HFFc6 (cell line): ENCODE results near the gene OTOA. TPM values are rescaled to one million over a fixed set of nuclear protein-coding genes. Genes with fewer than 3 reads are reported as not detected.
"Not testable (repeated sequence)": the region's sequence is repeated elsewhere in the genome, so short reads cannot be mapped to it uniquely, and the experiment has no call there.

ENCODE experiments used
- DNase-seq: peaks from one replicate; pipeline ENCODE4 v3.0.0-alpha.2; 2018
- H3K27ac Mint-ChIP-seq: 2 replicates; pipeline ENCODE4 v1.8.0; 2020; ENCODE audit warnings: mild to moderate bottlenecking, mixed read lengths
- H3K27me3 Mint-ChIP-seq: 2 replicates; pipeline ENCODE4 v1.8.0; 2021; ENCODE audit warnings: mild to moderate bottlenecking, moderate library complexity, mixed read lengths; ENCODE audit not compliant: insufficient read depth
- H3K36me3 Mint-ChIP-seq: 2 replicates; pipeline ENCODE4 v1.8.0; 2021; ENCODE audit warnings: low read depth, mixed read lengths
- H3K4me1 Mint-ChIP-seq: 2 replicates; pipeline ENCODE4 v1.8.0; 2020; ENCODE audit warnings: low read depth, mixed read lengths
- H3K4me3 Mint-ChIP-seq: 2 replicates; pipeline ENCODE4 v1.8.0; 2020; ENCODE audit warnings: mild to moderate bottlenecking, moderate library complexity, mixed read lengths
- H3K9me3 Mint-ChIP-seq: 2 replicates; pipeline ENCODE4 v1.8.0; 2020; ENCODE audit warnings: mild to moderate bottlenecking, mixed read lengths
- total RNA-seq, 6 experiments: library from RNA; stranded (reverse); fragmentation: NEBNext Ultra II Directional; extraction: Animal tissue kit (Norgen Biotek cat#: 25700); gene quantifications; 2 replicates in 1 of 6; 3 replicates in 5 of 6; pipeline ENCODE4 v1.2.3, GENCODE V29; 2021
- TF ChIP-seq, protein P1 (sequence below): fragments of 200-600 bp; sonication (generic); IDR thresholded peaks from 2 replicates; pipeline ENCODE4 v1.5.0; 2021; ENCODE audit warnings: antibody characterized with exemption, mild to moderate bottlenecking

OTOA gene
- total RNA-seq, 6 experiments from 2014 or later: not detected

DNA sequence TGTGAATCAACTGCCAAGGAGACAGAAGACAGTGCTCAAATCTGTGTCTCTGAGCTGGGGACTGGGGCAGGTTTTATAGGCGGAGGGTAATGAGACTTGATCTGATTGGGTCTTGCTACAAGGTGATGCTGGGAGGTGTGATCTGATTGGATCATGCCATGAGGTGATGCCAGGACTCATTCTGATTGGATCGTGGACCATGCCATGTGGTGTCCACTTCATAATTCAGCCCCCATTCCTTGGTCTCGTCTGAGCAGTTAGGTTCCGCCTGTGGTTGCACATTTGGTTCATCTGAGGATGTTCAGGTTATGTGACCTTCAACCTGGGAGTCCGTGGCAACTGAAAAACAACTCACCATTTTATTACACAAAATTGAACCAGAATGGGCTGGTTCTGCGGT lies 41.0 kb downstream of the OTOA start:
- DNase-seq: no peak
- H3K27me3 Mint-ChIP-seq: peaks cover 16% of the 10 kb centered on the region; the same call in 1 of the 2 replicates
- H3K4me3 Mint-ChIP-seq: no peak overlapping the region
- TF ChIP-seq, protein P1, sequence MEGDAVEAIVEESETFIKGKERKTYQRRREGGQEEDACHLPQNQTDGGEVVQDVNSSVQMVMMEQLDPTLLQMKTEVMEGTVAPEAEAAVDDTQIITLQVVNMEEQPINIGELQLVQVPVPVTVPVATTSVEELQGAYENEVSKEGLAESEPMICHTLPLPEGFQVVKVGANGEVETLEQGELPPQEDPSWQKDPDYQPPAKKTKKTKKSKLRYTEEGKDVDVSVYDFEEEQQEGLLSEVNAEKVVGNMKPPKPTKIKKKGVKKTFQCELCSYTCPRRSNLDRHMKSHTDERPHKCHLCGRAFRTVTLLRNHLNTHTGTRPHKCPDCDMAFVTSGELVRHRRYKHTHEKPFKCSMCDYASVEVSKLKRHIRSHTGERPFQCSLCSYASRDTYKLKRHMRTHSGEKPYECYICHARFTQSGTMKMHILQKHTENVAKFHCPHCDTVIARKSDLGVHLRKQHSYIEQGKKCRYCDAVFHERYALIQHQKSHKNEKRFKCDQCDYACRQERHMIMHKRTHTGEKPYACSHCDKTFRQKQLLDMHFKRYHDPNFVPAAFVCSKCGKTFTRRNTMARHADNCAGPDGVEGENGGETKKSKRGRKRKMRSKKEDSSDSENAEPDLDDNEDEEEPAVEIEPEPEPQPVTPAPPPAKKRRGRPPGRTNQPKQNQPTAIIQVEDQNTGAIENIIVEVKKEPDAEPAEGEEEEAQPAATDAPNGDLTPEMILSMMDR: no peak
- H3K4me1 Mint-ChIP-seq: no peaks in the 10 kb centered on the region
- H3K36me3 Mint-ChIP-seq: no peaks in the 10 kb centered on the region
- no peaks in the 10 kb centered on the region for H3K9me3 Mint-ChIP-seq
- no peak overlapping the region for H3K27ac Mint-ChIP-seq

DNA sequence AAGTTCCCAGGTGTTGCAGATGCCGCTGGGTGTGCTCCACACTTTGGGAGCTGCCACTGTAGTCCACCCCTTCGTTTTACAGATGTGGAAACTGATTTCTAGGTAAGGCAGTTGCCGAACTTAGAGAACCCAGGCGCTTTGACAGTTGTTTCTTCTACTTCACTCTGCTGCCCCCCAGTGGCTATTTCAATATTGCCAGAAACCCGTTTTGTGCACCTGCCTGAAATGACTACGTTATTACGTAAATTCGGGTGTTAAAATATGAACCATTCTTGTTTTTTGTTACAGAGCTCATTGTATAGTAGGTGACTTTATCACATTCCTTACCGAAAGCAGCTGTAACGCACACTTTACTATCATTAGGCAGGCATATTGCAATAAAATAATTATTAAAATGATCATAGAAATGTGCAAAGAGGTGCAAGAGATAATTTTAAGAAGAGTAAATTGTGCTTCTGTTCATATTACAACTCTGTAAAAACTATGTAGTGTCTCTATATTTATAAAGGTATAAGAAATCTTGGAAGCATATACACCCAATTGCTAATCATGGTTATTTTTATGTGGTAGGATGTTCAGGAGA lies 44.9 kb downstream of the OTOA start:
- no peak overlapping the region for H3K4me3 Mint-ChIP-seq
- H3K36me3 Mint-ChIP-seq: no peaks in the 10 kb centered on the region
- H3K27ac Mint-ChIP-seq: no peak overlapping the region
- TF ChIP-seq, protein P1: peak; percentile 92
- H3K4me1 Mint-ChIP-seq: no peaks in the 10 kb centered on the region
- H3K27me3 Mint-ChIP-seq: peaks cover 15% of the 10 kb centered on the region
- peak; percentile 45 for DNase-seq
- H3K9me3 Mint-ChIP-seq: no peaks in the 10 kb centered on the region

DNA sequence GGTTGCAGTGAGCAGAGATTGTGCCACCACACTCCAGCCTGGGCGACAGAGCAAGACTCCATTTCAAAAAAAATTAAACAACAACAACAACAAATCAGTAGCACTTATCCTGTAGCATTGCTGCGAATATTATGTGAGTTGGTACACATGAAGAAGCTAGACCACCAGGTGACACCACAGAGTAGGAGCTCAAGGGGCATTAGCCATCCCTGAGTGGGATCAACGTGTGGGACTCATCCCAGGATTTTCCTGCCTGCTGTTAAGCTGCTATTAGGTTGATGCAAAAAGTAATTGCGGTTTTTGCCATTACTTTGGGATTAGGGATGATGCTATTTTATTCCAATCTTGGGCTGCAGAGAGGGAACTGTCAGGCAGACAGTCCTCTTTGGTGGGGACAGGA lies 47.2 kb downstream of the OTOA start:
- H3K36me3 Mint-ChIP-seq: no peaks in the 10 kb centered on the region
- no peaks in the 10 kb centered on the region for H3K9me3 Mint-ChIP-seq
- no peaks in the 10 kb centered on the region for H3K4me1 Mint-ChIP-seq
- no peak overlapping the region for H3K27ac Mint-ChIP-seq
- no peak for DNase-seq
- no peak overlapping the region for H3K4me3 Mint-ChIP-seq
- peaks cover 21% of the 10 kb centered on the region for H3K27me3 Mint-ChIP-seq
- TF ChIP-seq, protein P1: peak; percentile 21; the same call in 1 of the 2 replicates

DNA sequence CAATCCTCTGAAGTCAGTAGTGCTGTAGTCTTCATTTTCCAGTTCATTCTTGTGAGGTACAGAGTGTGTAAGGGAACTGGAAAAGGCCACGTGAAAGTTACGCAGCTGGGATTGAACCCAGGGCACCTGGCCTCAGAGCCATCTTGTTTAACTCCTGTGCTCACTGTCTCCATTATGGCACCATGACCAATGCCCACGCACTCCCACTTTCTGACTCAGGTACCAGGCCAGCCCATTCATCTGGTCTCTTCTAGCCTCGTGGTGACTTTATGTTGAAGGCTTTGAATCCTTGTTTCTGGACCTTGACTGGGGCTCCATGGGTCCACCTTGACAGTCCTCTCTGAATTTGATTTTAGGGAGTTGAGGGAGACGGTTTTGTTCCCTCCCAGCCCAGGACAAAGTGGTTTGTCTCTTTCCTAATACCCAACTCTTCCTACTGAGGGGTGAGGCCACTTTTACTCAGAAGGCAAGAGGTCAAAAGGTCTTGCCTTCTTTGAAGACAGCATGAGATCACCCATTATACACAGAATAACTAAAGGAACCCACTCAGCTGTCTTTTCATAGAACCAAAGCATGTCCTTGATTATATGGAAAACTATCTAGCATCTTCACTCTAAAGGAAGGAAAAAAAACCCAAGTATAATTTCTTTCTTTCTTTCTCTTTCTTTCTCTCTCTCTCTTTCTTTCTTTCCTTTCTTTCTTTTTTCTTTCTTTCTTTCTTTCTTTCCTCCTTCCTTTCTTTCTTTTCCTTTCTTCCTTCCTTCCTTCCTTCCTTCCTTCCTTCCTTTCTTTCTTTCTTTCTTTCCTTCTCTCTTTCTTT lies 50.0 kb downstream of the OTOA start:
- TF ChIP-seq, protein P1: no peak
- H3K9me3 Mint-ChIP-seq: no peaks in the 10 kb centered on the region
- H3K27ac Mint-ChIP-seq: no peak overlapping the region
- no peak for DNase-seq
- no peak overlapping the region for H3K4me3 Mint-ChIP-seq
- peaks cover 39% of the 10 kb centered on the region for H3K27me3 Mint-ChIP-seq
- no peaks in the 10 kb centered on the region for H3K36me3 Mint-ChIP-seq
- H3K4me1 Mint-ChIP-seq: no peaks in the 10 kb centered on the region

DNA sequence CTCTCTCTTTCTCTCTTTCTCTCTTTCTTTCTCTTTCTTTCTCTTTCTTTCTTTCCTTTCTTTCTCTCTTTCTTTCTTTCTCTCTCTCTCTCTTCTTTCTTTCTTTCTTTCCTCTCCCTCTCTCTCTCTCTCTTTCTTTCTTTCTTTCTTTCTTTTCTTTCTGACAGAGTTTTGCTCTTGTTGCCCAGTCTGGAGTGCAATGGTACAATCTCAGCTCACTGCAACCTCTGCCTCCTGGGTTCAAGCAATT lies 50.5 kb downstream of the OTOA start:
- peaks cover 39% of the 10 kb centered on the region for H3K27me3 Mint-ChIP-seq
- not testable (repeated sequence) for H3K27ac Mint-ChIP-seq, H3K36me3 Mint-ChIP-seq, H3K4me3 Mint-ChIP-seq, DNase-seq, H3K9me3 Mint-ChIP-seq, H3K4me1 Mint-ChIP-seq

DNA sequence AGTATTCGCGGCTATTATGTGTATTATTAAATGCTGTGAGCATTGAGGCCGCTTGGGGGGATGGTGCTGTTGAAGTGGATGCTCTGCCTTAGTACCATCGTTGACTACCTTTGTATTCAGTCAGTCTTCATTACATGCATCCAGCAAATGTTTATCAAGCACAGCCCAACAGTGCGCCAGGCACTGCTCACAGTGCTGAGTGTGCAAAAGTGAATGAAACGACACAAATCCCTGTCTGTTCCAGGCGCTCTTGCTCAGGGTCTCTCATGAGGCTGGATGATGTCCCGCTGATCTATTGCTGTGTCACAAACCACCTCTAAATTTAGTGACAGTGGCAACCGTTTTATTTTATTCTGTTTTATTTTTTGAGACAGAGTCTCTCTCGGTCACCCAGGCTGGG lies 53.8 kb downstream of the OTOA start:
- no peak for DNase-seq
- Mint-ChIP-seq H3K36me3 (no peaks in the 10 kb centered on the region), H3K4me1 (no peaks in the 10 kb centered on the region), H3K4me3 (no peak overlapping the region), H3K27ac (no peak overlapping the region), H3K9me3 (no peaks in the 10 kb centered on the region), H3K27me3 (peaks cover 29% of the 10 kb centered on the region)
- TF ChIP-seq, protein P1: no peak
